OCI-LY3 (cell line): ENCODE data around the gene PTPRQ.

Experiments used
- CTCF ChIP-seq: fragments of 200-600, 300-600 bp; sonication (generic); IDR thresholded peaks from 2 replicates; pipeline ENCODE4 v1.5.1; 2014; ENCODE audit warnings: antibody characterized with exemption, low read length, low read depth
- EZH2phosphoT487 ChIP-seq: fragments of 200-600 bp; shearing (Covaris generic); IDR thresholded peaks from 2 replicates; pipeline ENCODE4 v1.6.1; 2018; ENCODE audit warnings: antibody characterized with exemption, mixed run types, low read depth

GRCh38 chr12:80581783-80582182, 137.7 kb downstream of the PTPRQ start:
- TF ChIP-seq CTCF: no peak
- TF ChIP-seq EZH2phosphoT487: no peak
